A549 treated with GW870086 at 1 μM for 4 hours (cell line): Measurements from ENCODE around the gene MRPL39. TPM values are rescaled to one million over a fixed set of nuclear protein-coding genes. Genes with fewer than 3 reads are reported as not detected.

Source experiments
- total RNA-seq: library from RNA; stranded (reverse); fragments of 200-300 nt; extraction: Qiagen RNA extraction; gene quantifications from 5 replicates; pipeline ENCODE4 v1.2.3, GENCODE V29; 2022; ENCODE audit warnings: low read depth

Gene MRPL39
- 35.2 to 36.8 TPM (median 36.2 TPM) in 5 replicates for total RNA-seq

DNA sequence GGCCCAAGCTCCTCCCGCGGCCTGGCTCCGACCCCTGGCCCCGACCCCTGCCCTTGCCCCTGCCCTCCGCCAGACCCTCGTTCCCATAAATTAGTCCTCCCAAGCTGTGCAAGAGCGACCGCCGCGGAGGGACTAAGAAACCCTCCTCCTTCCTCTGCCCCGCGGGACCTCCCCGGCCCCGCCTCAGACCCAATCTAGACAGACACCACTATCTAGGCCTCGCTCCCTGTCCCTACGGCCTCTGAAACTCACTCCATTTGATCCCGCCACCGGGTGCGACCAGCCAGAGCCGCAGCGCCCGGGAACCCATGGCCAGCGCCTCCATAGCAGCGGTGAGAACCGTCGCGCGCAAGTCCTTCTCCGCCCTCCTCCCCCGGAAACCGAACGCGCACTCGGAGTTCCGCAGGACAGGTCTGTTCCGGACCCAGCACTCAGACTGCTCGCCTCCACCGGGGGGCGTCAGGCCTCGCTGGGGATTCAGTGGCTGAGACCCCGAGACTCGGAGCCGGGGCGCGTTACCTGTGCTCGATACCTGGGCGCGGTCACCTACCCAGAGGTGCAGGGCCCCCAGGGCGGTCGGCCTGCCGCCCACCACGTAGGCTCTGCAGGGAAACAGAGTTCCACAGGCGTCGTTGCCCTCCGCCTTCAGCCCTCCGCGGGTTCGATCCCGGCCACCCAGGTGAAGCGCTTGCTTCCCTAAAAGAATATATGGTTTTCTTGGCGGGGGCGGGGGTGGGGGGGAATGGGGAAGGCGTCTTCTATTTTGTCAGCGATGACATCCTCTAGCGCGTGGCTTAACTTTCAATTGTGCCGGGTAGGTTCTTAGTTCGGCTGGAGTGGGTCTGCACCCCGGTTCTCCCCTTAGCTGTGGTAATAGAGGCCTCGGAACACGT is at the start of gene MRPL39:
Gene MRPL39, minus strand, starts transcription at position 331 of the 893 bp plus-strand sequence. Its CDS starts 6 bp downstream, at position 325.

GRCh38 chr21:25638660-25639550 is 31.6 kb upstream of the MRPL39 start, which contains the start of gene JAM2:
TSS of gene JAM2 (plus strand) at chr21:25639258. CDS start at chr21:25639822, 564 bp downstream.

Other genes with a start within 250 kb of the MRPL39 start
- not detected in 5 replicates for gene JAM2, start 31.8 kb upstream of the MRPL39 start, total RNA-seq
- gene ATP5PF, start 127.4 kb upstream of the MRPL39 start, total RNA-seq = 215 to 241 TPM (median 228 TPM) in 5 replicates
- 4.2 to 7.9 TPM (median 6.4 TPM) in 5 replicates for gene GABPA, start 127.5 kb upstream of the MRPL39 start, total RNA-seq